ENCODE data around the gene ACSF3.

GRCh38 chr16:89193576-89194293 is 100.1 kb downstream of the ACSF3 start:
- TF ChIP-seq CTCF (IDR thresholded peaks at IDR 0.05) (no peak), POLR2A (IDR thresholded peaks at IDR 0.05) (no peak)
